PC-9 (cell line): ENCODE results near the gene PI4KA. TPM values are rescaled to one million over a fixed set of nuclear protein-coding genes. Genes with fewer than 3 reads are reported as not detected.

ENCODE experiments used
- BruUV-seq: library from RNA; stranded (reverse); fragments of 400-500 nt; replicated peaks from 2 replicates; lab custom pipeline; 2021; lab: Mats Ljungman, UMichigan
- CTCF ChIA-PET: fragments of 300-600 bp; sonication (Branson Sonifier 250); formaldehyde crosslinking; loops from one replicate; lab custom pipeline; 2022; ENCODE audit warnings: antibody characterized with exemption; lab: Charles Lee
- POLR2A ChIA-PET: fragments of 300-600 bp; sonication (Branson Sonifier 250); formaldehyde crosslinking; loops from one replicate; lab custom pipeline; 2022; ENCODE audit warnings: antibody characterized with exemption; ENCODE audit not compliant: unreplicated experiment; lab: Charles Lee
- DNase-seq, 2 experiments: peaks; one replicate each; pipeline versions ENCODE4 v3.0.0 to v3.0.0-alpha.2; 2015 to 2022; ENCODE audit warnings: mixed read lengths in 1 of 2
- H2AFZ ChIP-seq: fragments of 200-600 bp; sonication (generic); 2 replicates; pipeline ENCODE4 v1.8.1; 2017; ENCODE audit warnings: antibody characterized with exemption
- H3F3A ChIP-seq: fragments of 200-600 bp; sonication (generic); 2 replicates; pipeline ENCODE4 v1.8.1; 2017; ENCODE audit warnings: antibody characterized with exemption, mild to moderate bottlenecking, low read depth; ENCODE audit not compliant: insufficient read depth
- H3K27ac ChIP-seq: fragments of 200-600 bp; sonication (generic); 2 replicates; pipeline ENCODE4 v1.6.1; 2016; ENCODE audit warnings: mixed run types
- H3K27me3 ChIP-seq: fragments of 200-600 bp; sonication (generic); 2 replicates; pipeline ENCODE4 v1.6.1; 2016; ENCODE audit warnings: low read depth, mixed run types; ENCODE audit not compliant: insufficient read depth
- H3K36me3 ChIP-seq: fragments of 200-600 bp; sonication (generic); 2 replicates; pipeline ENCODE4 v1.6.1; 2016; ENCODE audit warnings: low read depth, mixed run types
- H3K4me1 ChIP-seq: fragments of 200-600 bp; sonication (generic); replicated peaks from 2 replicates; pipeline ENCODE4 v1.6.1; 2016; ENCODE audit warnings: mixed run types; ENCODE audit not compliant: insufficient read depth
- H3K4me2 ChIP-seq: fragments of 200-600 bp; sonication (generic); 2 replicates; pipeline ENCODE4 v1.6.1; 2017; ENCODE audit warnings: mixed run types
- H3K4me3 ChIP-seq: fragments of 200-600 bp; sonication (generic); 2 replicates; pipeline ENCODE4 v1.6.1; 2016; ENCODE audit warnings: mixed run types
- H3K79me2 ChIP-seq: fragments of 200-600 bp; sonication (generic); 2 replicates; pipeline ENCODE4 v1.6.1; 2017; ENCODE audit warnings: low read depth, mixed run types
- H3K9me2 ChIP-seq: fragments of 200-600 bp; sonication (generic); 2 replicates; pipeline ENCODE4 v1.8.1; 2017; ENCODE audit warnings: mild to moderate bottlenecking; ENCODE audit not compliant: insufficient read depth
- H3K9me3 ChIP-seq: fragments of 200-600 bp; sonication (generic); 2 replicates; pipeline ENCODE4 v1.8.1; 2016; ENCODE audit warnings: low read depth; ENCODE audit not compliant: insufficient read depth
- H4K20me1 ChIP-seq: fragments of 200-600 bp; sonication (generic); 2 replicates; pipeline ENCODE4 v1.8.1; 2017; ENCODE audit not compliant: insufficient read depth
- EZH2 ChIP-seq: fragments of 200-600 bp; sonication (generic); IDR thresholded peaks from 2 replicates; pipeline ENCODE4 v1.8.0; 2017; ENCODE audit warnings: antibody characterized with exemption, low read depth
- intact Hi-C: fragments of 100-400 bp; cut with micrococcal nuclease; formaldehyde crosslinking; loops from one replicate; pipeline ENCODE4 v1.10.0; 2022; ENCODE audit not compliant: unreplicated experiment
- total RNA-seq: library from RNA; stranded (reverse); gene quantifications from 2 replicates; pipeline ENCODE4 v1.2.3, GENCODE V29; 2021
- TF ChIP-seq, protein P1 (sequence below): fragments of 200-600 bp; sonication (generic); conservative IDR thresholded peaks from 2 replicates; pipeline ENCODE4 v1.6.1; 2017; ENCODE audit warnings: mixed run types, antibody characterized with exemption, mild to moderate bottlenecking, moderate library complexity

The PI4KA gene
- total RNA-seq, 1 experiment from 2014 or later, result 27.9 TPM

DNA sequence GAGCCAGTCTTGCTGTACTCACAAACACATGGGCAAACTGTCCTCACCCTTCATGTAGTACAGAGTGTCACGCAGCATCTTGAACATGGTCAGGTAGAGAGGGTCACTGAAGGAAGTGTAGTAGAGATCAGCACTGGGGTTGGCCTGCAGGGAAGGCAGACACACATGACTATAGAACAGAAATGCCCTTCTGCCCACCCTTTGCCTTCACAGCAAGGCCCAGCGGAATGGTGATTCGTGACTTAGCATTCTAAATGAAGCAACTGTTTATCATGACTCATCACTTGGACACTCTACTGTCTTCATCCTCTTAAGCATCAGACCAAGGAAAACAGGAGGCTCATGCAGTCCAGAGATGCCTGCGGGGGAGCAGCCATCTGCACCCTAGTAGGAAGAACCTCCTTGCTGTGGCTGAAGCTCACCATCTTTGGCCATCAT is 51.3 kb downstream of the PI4KA start:
- Histone ChIP-seq H3K27ac (no peak overlapping the region), H3K4me3 (no peak overlapping the region), H3K9me3 (no peaks in the 10 kb centered on the region), H3K9me2 (no peaks in the 10 kb centered on the region), H3K79me2 (no peaks in the 10 kb centered on the region), H4K20me1 (no peaks in the 10 kb centered on the region), H3K36me3 (no peaks in the 10 kb centered on the region), H3K27me3 (no peaks in the 10 kb centered on the region), H2AFZ (no peak overlapping the region), H3K4me2 (no peak overlapping the region), H3F3A (peaks cover 11% of the 10 kb centered on the region; the same call in 1 of the 2 replicates), H3K4me1 (peaks cover 19% of the 10 kb centered on the region)
- intact Hi-C loops, result no loop called here
- DNase-seq, result peak in 1 of 2 experiments; percentile 72
- CTCF ChIA-PET, result interaction anchor here (0.6 kb wide), 1 partner anchor 37 kb away, joined by 11 read pairs; no protein-coding TSS in a partner anchor
- no TSS peak for BruUV-seq
- TF ChIP-seq, protein P1, sequence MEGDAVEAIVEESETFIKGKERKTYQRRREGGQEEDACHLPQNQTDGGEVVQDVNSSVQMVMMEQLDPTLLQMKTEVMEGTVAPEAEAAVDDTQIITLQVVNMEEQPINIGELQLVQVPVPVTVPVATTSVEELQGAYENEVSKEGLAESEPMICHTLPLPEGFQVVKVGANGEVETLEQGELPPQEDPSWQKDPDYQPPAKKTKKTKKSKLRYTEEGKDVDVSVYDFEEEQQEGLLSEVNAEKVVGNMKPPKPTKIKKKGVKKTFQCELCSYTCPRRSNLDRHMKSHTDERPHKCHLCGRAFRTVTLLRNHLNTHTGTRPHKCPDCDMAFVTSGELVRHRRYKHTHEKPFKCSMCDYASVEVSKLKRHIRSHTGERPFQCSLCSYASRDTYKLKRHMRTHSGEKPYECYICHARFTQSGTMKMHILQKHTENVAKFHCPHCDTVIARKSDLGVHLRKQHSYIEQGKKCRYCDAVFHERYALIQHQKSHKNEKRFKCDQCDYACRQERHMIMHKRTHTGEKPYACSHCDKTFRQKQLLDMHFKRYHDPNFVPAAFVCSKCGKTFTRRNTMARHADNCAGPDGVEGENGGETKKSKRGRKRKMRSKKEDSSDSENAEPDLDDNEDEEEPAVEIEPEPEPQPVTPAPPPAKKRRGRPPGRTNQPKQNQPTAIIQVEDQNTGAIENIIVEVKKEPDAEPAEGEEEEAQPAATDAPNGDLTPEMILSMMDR, result no peak
- no peak for TF ChIP-seq EZH2
- POLR2A ChIA-PET, result no interaction called here

DNA sequence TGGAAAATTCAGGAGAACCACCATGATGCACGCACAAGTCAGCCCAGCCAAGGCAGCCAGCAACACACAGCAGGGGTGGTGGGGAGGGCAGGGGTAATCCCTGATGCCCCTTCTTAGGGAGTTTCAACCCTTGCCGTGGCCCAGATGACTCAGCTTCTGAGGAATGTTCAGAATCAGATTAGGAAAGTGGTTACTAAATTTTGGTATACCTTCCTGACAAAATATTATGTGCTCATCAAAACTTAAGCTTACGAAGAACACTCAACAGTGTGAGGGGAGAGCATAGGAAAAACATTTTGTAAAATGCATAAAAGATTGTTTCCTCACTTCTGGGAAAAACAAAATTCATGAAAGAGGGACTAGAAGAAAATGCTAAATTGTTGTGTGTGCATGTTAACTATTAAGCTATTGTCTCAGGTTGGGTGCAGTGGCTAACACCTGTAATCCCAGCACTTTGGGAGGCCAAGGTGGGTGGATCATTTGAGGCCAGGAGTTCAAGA is 52.6 kb downstream of the PI4KA start:
- Histone ChIP-seq H3K9me3 (no peaks in the 10 kb centered on the region), H3K36me3 (no peaks in the 10 kb centered on the region), H3K4me1 (peaks cover 19% of the 10 kb centered on the region), H3F3A (peaks cover 11% of the 10 kb centered on the region; the same call in 1 of the 2 replicates), H3K79me2 (no peaks in the 10 kb centered on the region), H3K27ac (no peak overlapping the region), H3K4me3 (no peak overlapping the region), H4K20me1 (no peaks in the 10 kb centered on the region), H2AFZ (no peak overlapping the region), H3K9me2 (no peaks in the 10 kb centered on the region), H3K4me2 (no peak overlapping the region), H3K27me3 (no peaks in the 10 kb centered on the region)
- TF ChIP-seq EZH2, result no peak
- TF ChIP-seq, protein P1, result no peak
- POLR2A ChIA-PET, result no interaction called here
- intact Hi-C loops, result no loop called here
- no TSS peak for BruUV-seq
- DNase-seq, result peak in 1 of 2 experiments; percentile 49
- CTCF ChIA-PET, result interaction anchor here (1.6 kb wide), 1 partner anchor 80 kb away, joined by 4 read pairs; no protein-coding TSS in a partner anchor

DNA sequence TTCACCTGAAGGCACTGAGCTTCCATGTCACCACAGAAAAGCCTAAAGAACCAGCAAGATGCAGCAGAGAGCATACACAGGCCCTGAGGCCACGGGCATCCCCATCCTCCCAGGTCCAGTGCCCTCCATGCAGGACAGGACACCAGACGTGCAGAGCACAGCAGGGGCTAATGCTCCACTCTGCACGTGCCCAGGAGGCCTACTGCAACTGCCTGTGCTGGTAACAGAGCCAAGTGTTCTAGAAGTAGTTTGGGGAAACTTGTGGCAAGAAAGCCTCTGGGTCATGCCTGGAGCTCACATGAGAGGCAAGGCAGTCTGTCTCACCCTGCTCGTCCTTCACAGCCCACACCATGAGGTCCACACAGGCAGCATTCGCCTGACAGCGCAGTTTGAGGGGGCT is 54.0 kb downstream of the PI4KA start:
- intact Hi-C loops, result loop anchor here (5.0 kb wide), 1 partner anchor 83 kb away; no protein-coding TSS in a partner anchor

More for the DNA sequence above, 54.0 kb downstream of the PI4KA start:
- TF ChIP-seq, protein P1, result no peak
- no peak for TF ChIP-seq EZH2
- H3K4me3 ChIP-seq, result no peak overlapping the region
- DNase-seq, result no peak
- no peaks in the 10 kb centered on the region for H3K27me3 ChIP-seq
- no peaks in the 10 kb centered on the region for H3K79me2 ChIP-seq
- H3K36me3 ChIP-seq, result no peaks in the 10 kb centered on the region
- H2AFZ ChIP-seq, result no peak overlapping the region
- H3K9me3 ChIP-seq, result no peaks in the 10 kb centered on the region
- ChIA-PET CTCF (interaction anchor here (1.0 kb wide), 1 partner anchor 25 kb away, joined by 5 read pairs; no protein-coding TSS in a partner anchor), POLR2A (no interaction called here)
- no peaks in the 10 kb centered on the region for H3K9me2 ChIP-seq
- no peak overlapping the region for H3K27ac ChIP-seq
- peaks cover 17% of the 10 kb centered on the region for H3F3A ChIP-seq
- BruUV-seq, result no TSS peak
- peaks cover 25% of the 10 kb centered on the region for H3K4me1 ChIP-seq
- no peak overlapping the region for H3K4me2 ChIP-seq
- no peaks in the 10 kb centered on the region for H4K20me1 ChIP-seq
